Smooth muscle cell (in vitro differentiated cells): ENCODE measurements around the gene ZNF254. TPM values are rescaled to one million over a fixed set of nuclear protein-coding genes. Genes with fewer than 3 reads are reported as not detected.
"Not testable (repeated sequence)": the region's sequence is repeated elsewhere in the genome, so short reads cannot be mapped to it uniquely, and the experiment has no call there.

Experiments
- DNase-seq: peaks from one replicate; lab custom pipeline; 2025; ENCODE audit not compliant: unreplicated experiment; lab: John Stamatoyannopoulos, UW
- H2AFZ ChIP-seq: fragments of 200-600 bp; sonication (generic); 2 replicates; pipeline ENCODE4 v1.6.0; 2016; ENCODE audit warnings: antibody characterized with exemption, low read depth, mild to moderate bottlenecking
- H3F3A ChIP-seq: fragments of 200-600 bp; sonication (generic); 2 replicates; pipeline ENCODE4 v1.6.0; 2017; ENCODE audit warnings: antibody characterized with exemption, low read depth
- H3K27ac ChIP-seq: fragments of 200-600 bp; sonication (generic); 2 replicates; pipeline ENCODE4 v1.5.1; 2016; ENCODE audit warnings: low read depth, mild to moderate bottlenecking
- H3K27me3 ChIP-seq: fragments of 200-600 bp; sonication (generic); 2 replicates; pipeline ENCODE4 v1.6.1; 2016; ENCODE audit warnings: low read depth, mild to moderate bottlenecking
- H3K36me3 ChIP-seq: fragments of 200-600 bp; sonication (generic); 2 replicates; pipeline ENCODE4 v1.5.1; 2016; ENCODE audit warnings: low read depth
- H3K4me1 ChIP-seq: fragments of 200-600 bp; sonication (generic); 2 replicates; pipeline ENCODE4 v1.5.1; 2016; ENCODE audit warnings: low read depth
- H3K4me2 ChIP-seq: fragments of 200-600 bp; sonication (generic); 2 replicates; pipeline ENCODE4 v1.6.0; 2016; ENCODE audit warnings: mild to moderate bottlenecking
- H3K4me3 ChIP-seq: fragments of 200-600 bp; sonication (generic); 2 replicates; pipeline ENCODE4 v1.5.1; 2016; ENCODE audit warnings: mild to moderate bottlenecking
- H3K79me2 ChIP-seq: fragments of 200-600 bp; sonication (generic); 2 replicates; pipeline ENCODE4 v1.6.0; 2016; ENCODE audit warnings: low read depth, mild to moderate bottlenecking
- H3K9ac ChIP-seq: fragments of 200-600 bp; sonication (generic); 2 replicates; pipeline ENCODE4 v1.6.0; 2016; ENCODE audit warnings: low read depth
- H3K9me3 ChIP-seq: fragments of 200-600 bp; sonication (generic); replicated peaks from 2 replicates; pipeline ENCODE4 v1.5.1; 2016; ENCODE audit warnings: low read depth
- H4K20me1 ChIP-seq: fragments of 200-600 bp; sonication (generic); 2 replicates; pipeline ENCODE4 v1.6.0; 2016; ENCODE audit warnings: low read depth
- CTCF ChIP-seq: fragments of 200-600 bp; sonication (generic); IDR thresholded peaks from 2 replicates; pipeline ENCODE4 v1.5.1; 2017; ENCODE audit warnings: borderline replicate concordance, mild to moderate bottlenecking, antibody characterized with exemption; ENCODE audit not compliant: insufficient read depth, poor library complexity, severe bottlenecking
- WGBS: methylation state at CpG from one replicate; pipeline ENCODE4 v1.1.7; 2016; ENCODE audit warnings: low lambda C conversion rate; 5-methylcytosine and 5-hydroxymethylcytosine counted together
- polyA plus RNA-seq: library from polyadenylated mRNA; unstranded; fragments of >200 nt; fragmentation: Nextera tagmentation; extraction: Ambion mirVana; gene quantifications from 2 replicates; pipeline ENCODE4 v1.2.1, GENCODE V29; 2016
- total RNA-seq: library from RNA; depleted of rRNA; stranded (reverse); fragments of >200 nt; gene quantifications from 2 replicates; pipeline ENCODE4 v1.2.3, GENCODE V29; 2014

ZNF254 gene
- total and polyA plus RNA-seq, 2 experiments from 2014 or later, result 4.6 to 23.5 TPM

GRCh38 chr19:24098359-24098758 is 11.4 kb downstream of the ZNF254 start:
- Histone ChIP-seq H3K4me3 (no peak overlapping the region), H3K36me3 (no peaks in the 10 kb centered on the region), H3K9ac (no peak overlapping the region), H3K4me1 (peaks cover 5% of the 10 kb centered on the region), H4K20me1 (peaks cover 92% of the 10 kb centered on the region), H3K9me3 (no peaks in the 10 kb centered on the region), H3F3A (no peaks in the 10 kb centered on the region), H3K27ac (peak overlapping the region; percentile 44), H2AFZ (no peak overlapping the region), H3K4me2 (peak overlapping the region; percentile 30), H3K27me3 (no peaks in the 10 kb centered on the region), H3K79me2 (peaks cover 94% of the 10 kb centered on the region)
- WGBS, result 97% methylated on average over 2 of the region's 2 CpGs
- TF ChIP-seq CTCF, result no peak
- DNase-seq, result no peak

- Histone ChIP-seq H2AFZ (no peak overlapping the region), H3K9ac (no peak overlapping the region), H3F3A (no peaks in the 10 kb centered on the region), H3K4me3 (no peak overlapping the region), H3K9me3 (no peaks in the 10 kb centered on the region), H3K4me1 (peaks cover 5% of the 10 kb centered on the region), H3K27me3 (no peaks in the 10 kb centered on the region), H3K27ac (peak overlapping the region; percentile 59), H3K4me2 (no peak overlapping the region), H3K36me3 (peaks cover under 1% of the 10 kb centered on the region), H4K20me1 (peaks cover 78% of the 10 kb centered on the region), H3K79me2 (peaks cover 93% of the 10 kb centered on the region)
- DNase-seq, result no peak
- TF ChIP-seq CTCF, result no peak
Observed at GRCh38 chr19:24099829-24100228, 12.8 kb downstream of the ZNF254 start.

GRCh38 chr19:24100597-24100996 is 13.6 kb downstream of the ZNF254 start:
- not testable (repeated sequence) for H3K9ac ChIP-seq, H3K36me3 ChIP-seq, H2AFZ ChIP-seq, H3K4me3 ChIP-seq, H3K4me2 ChIP-seq, DNase-seq, H3K27me3 ChIP-seq, H3K4me1 ChIP-seq, H3F3A ChIP-seq, H3K9me3 ChIP-seq
- 92% methylated on average over 2 of the region's 2 CpGs for WGBS
- peaks cover 88% of the 10 kb centered on the region for H3K79me2 ChIP-seq
- H3K27ac ChIP-seq, result peak overlapping the region; percentile 70
- H4K20me1 ChIP-seq, result peaks cover 74% of the 10 kb centered on the region

GRCh38 chr19:24101459-24102115 is 14.6 kb downstream of the ZNF254 start:
- peak overlapping the region; percentile 70 for H3K27ac ChIP-seq
- peaks cover 82% of the 10 kb centered on the region for H3K79me2 ChIP-seq
- no peaks in the 10 kb centered on the region for H3K9me3 ChIP-seq
- no peak for DNase-seq
- no peaks in the 10 kb centered on the region for H3K27me3 ChIP-seq
- TF ChIP-seq CTCF, result no peak
- H3K4me2 ChIP-seq, result no peak overlapping the region
- H4K20me1 ChIP-seq, result peaks cover 64% of the 10 kb centered on the region
- H3K4me1 ChIP-seq, result peaks cover 5% of the 10 kb centered on the region
- H3K4me3 ChIP-seq, result no peak overlapping the region
- no peak overlapping the region for H3K9ac ChIP-seq
- H3K36me3 ChIP-seq, result peaks cover 17% of the 10 kb centered on the region
- H2AFZ ChIP-seq, result no peak overlapping the region
- no peaks in the 10 kb centered on the region for H3F3A ChIP-seq
- 70% methylated on average over 2 of the region's 2 CpGs for WGBS
